Measurements from ENCODE around the gene SIRT2. TPM values are rescaled to one million over a fixed set of nuclear protein-coding genes. Genes with fewer than 3 reads are reported as not detected.
A peak's percentile ranks its signal among the peaks of the same experiment; 100 is the strongest.

Gene SIRT2
- total and polyA plus RNA-seq, 2 of the 13 experiments (the other 11 are each of a cell fraction or from before 2014, with no cell fraction given): 22.3 to 26.1 TPM

- peaks cover 23 to 57% of the 10 kb centered on the region in 2 experiments for H3K36me3 ChIP-seq (replicated peaks in 1 of 2; ENCODE audit: control insufficient read depth in 1 of 2, insufficient read depth in 2 of 2, low read length in 2 of 2)
- H3K9me3 ChIP-seq (ENCODE audit: low read length): no peaks in the 10 kb centered on the region
- peaks cover under 1% of the 10 kb centered on the region for H3K79me2 ChIP-seq (ENCODE audit: insufficient read depth, low read length)
- no peak overlapping the region for H3K4me2 ChIP-seq (ENCODE audit: low read depth, low read length)
- no peak overlapping the region for H3K9ac ChIP-seq (ENCODE audit: insufficient read depth, low read depth, low read length)
- ChIA-PET CTCF (ENCODE audit: low intra/inter-chr PET ratio, low total read pairs) (no interaction called here), POLR2A (interaction anchor here (1.5 to 6.2 kb wide), 2 partner anchors 14 to 24 kb away, joined by 3 to 148 read pairs; partner anchors contain the start of gene HNRNPL)
- H4K20me1 ChIP-seq (ENCODE audit: insufficient read depth, low read length): peaks cover 12% of the 10 kb centered on the region
- TF ChIP-seq RERE (CRISPR knock-in tag; IDR thresholded peaks at IDR 0.05; ENCODE audit: low read depth) (no peak), ZBTB7A (CRISPR knock-in tag; IDR thresholded peaks at IDR 0.05) (no peak), ZNF331 (CRISPR knock-in tag; IDR thresholded peaks at IDR 0.05) (no peak), ZNF160 (CRISPR knock-in tag; IDR thresholded peaks at IDR 0.05) (no peak), RBM22 (optimal IDR thresholded peaks at IDR 0.05; ENCODE audit: low read length) (peak; percentile 86), HNRNPLL (IDR thresholded peaks at IDR 0.05; ENCODE audit: low read depth, low read length, poor library complexity, severe bottlenecking) (no peak)
- no peak overlapping the region for H3K4me3 ChIP-seq (replicated peaks in 1 of 3; ENCODE audit: insufficient read depth in 1 of 3, low read depth in 2 of 3, low read length in 3 of 3)
- intact Hi-C loops (cut with micrococcal nuclease; ENCODE audit: unreplicated experiment) (loop anchor here (10.0 kb wide), 1 partner anchor 182 kb away; no protein-coding TSS in a partner anchor), in situ Hi-C loops (cut with HindIII; ENCODE audit: extremely low pct_ligation_motif_present, low pct_unique_long_range_greater_than_20kb) (no loop called here)
- ATAC-seq (no peak), DNase-seq (ENCODE audit: low spot score) (no peak), FAIRE-seq (no peak)
- no peak overlapping the region for H2AFZ ChIP-seq (ENCODE audit: low read length)
- whole genome bisulfite sequencing (ENCODE audit: low lambda C conversion rate): 94% methylated on average over 7 of the region's 8 CpGs
- H3K27me3 ChIP-seq (ENCODE audit: control insufficient read depth in 1 of 2, insufficient read depth in 2 of 2, low read length in 2 of 2): no peaks in the 10 kb centered on the region; a peak in 1 of 5 replicates
- peak overlapping the region; percentile 60 for H3K27ac ChIP-seq (ENCODE audit: extremely low read length, insufficient read depth, low read length)
- BruUV-seq (replicated peaks): no TSS peak
- H3K4me1 ChIP-seq (ENCODE audit: insufficient read depth, low read length): peaks cover 60% of the 10 kb centered on the region
Measured at GRCh38 chr19:38836159-38836982, 63.0 kb downstream of the SIRT2 start.

Data from HepG2 (cell line).